ENCODE data around the gene ABCC6.
"Not testable (repeated sequence)": the region's sequence is repeated elsewhere in the genome, so short reads cannot be mapped to it uniquely, and the experiment has no call there.

- TF ChIP-seq, protein P1, sequence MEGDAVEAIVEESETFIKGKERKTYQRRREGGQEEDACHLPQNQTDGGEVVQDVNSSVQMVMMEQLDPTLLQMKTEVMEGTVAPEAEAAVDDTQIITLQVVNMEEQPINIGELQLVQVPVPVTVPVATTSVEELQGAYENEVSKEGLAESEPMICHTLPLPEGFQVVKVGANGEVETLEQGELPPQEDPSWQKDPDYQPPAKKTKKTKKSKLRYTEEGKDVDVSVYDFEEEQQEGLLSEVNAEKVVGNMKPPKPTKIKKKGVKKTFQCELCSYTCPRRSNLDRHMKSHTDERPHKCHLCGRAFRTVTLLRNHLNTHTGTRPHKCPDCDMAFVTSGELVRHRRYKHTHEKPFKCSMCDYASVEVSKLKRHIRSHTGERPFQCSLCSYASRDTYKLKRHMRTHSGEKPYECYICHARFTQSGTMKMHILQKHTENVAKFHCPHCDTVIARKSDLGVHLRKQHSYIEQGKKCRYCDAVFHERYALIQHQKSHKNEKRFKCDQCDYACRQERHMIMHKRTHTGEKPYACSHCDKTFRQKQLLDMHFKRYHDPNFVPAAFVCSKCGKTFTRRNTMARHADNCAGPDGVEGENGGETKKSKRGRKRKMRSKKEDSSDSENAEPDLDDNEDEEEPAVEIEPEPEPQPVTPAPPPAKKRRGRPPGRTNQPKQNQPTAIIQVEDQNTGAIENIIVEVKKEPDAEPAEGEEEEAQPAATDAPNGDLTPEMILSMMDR (IDR thresholded peaks at IDR 0.05), result not testable (repeated sequence)
- TF ChIP-seq POLR2A (IDR thresholded peaks at IDR 0.05), result not testable (repeated sequence)
These were observed 20.7 kb downstream of the ABCC6 start for GRCh38 chr16:16202400-16203143.

Measured in lower leg skin (tissue), 3 donors.